A549 (cell line): Measurements from ENCODE around the gene S1PR4.

ENCODE experiments used
- CHD2 ChIP-seq: fragments of 150-350 bp; IDR thresholded peaks from 2 replicates; pipeline ENCODE4 v1.6.1; 2014; ENCODE audit warnings: low read length; ENCODE audit not compliant: partially characterized antibody
- HOXA7 ChIP-seq: fragments of 250-450 bp; sonication (Bioruptor Pico); IDR thresholded peaks from 2 replicates; pipeline ENCODE4 v1.5.0; 2020; ENCODE audit warnings: mild to moderate bottlenecking, moderate library complexity
- PHF8 ChIP-seq: fragments of 200-600 bp; sonication (generic); IDR thresholded peaks from 2 replicates; pipeline ENCODE4 v1.6.1; 2016; ENCODE audit warnings: low read depth, mild to moderate bottlenecking, antibody characterized with exemption, moderate library complexity, borderline replicate concordance
- POLR2A ChIP-seq: IDR thresholded peaks from 2 replicates; pipeline ENCODE4 v1.6.1; 2012; ENCODE audit warnings: mild to moderate bottlenecking, low read length
- TF ChIP-seq, protein P1 (sequence below): fragments of 200-600 bp; sonication (generic); IDR thresholded peaks from 2 replicates; pipeline ENCODE4 v1.6.1; 2016; ENCODE audit warnings: antibody characterized with exemption, mild to moderate bottlenecking, moderate library complexity
- TF ChIP-seq, protein P2 (sequence below): fragments of >200 bp; sonication (Bioruptor Twin); formaldehyde crosslinking; IDR thresholded peaks from 3 replicates; pipeline ENCODE4 v1.5.1; 2016

DNA sequence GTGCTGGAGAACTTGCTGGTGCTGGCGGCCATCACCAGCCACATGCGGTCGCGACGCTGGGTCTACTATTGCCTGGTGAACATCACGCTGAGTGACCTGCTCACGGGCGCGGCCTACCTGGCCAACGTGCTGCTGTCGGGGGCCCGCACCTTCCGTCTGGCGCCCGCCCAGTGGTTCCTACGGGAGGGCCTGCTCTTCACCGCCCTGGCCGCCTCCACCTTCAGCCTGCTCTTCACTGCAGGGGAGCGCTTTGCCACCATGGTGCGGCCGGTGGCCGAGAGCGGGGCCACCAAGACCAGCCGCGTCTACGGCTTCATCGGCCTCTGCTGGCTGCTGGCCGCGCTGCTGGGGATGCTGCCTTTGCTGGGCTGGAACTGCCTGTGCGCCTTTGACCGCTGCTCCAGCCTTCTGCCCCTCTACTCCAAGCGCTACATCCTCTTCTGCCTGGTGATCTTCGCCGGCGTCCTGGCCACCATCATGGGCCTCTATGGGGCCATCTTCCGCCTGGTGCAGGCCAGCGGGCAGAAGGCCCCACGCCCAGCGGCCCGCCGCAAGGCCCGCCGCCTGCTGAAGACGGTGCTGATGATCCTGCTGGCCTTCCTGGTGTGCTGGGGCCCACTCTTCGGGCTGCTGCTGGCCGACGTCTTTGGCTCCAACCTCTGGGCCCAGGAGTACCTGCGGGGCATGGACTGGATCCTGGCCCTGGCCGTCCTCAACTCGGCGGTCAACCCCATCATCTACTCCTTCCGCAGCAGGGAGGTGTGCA is 587 bp downstream of the S1PR4 start:
- TF ChIP-seq HOXA7 (no peak), POLR2A (no peak), CHD2 (no peak), PHF8 (no peak)
- TF ChIP-seq, protein P1, sequence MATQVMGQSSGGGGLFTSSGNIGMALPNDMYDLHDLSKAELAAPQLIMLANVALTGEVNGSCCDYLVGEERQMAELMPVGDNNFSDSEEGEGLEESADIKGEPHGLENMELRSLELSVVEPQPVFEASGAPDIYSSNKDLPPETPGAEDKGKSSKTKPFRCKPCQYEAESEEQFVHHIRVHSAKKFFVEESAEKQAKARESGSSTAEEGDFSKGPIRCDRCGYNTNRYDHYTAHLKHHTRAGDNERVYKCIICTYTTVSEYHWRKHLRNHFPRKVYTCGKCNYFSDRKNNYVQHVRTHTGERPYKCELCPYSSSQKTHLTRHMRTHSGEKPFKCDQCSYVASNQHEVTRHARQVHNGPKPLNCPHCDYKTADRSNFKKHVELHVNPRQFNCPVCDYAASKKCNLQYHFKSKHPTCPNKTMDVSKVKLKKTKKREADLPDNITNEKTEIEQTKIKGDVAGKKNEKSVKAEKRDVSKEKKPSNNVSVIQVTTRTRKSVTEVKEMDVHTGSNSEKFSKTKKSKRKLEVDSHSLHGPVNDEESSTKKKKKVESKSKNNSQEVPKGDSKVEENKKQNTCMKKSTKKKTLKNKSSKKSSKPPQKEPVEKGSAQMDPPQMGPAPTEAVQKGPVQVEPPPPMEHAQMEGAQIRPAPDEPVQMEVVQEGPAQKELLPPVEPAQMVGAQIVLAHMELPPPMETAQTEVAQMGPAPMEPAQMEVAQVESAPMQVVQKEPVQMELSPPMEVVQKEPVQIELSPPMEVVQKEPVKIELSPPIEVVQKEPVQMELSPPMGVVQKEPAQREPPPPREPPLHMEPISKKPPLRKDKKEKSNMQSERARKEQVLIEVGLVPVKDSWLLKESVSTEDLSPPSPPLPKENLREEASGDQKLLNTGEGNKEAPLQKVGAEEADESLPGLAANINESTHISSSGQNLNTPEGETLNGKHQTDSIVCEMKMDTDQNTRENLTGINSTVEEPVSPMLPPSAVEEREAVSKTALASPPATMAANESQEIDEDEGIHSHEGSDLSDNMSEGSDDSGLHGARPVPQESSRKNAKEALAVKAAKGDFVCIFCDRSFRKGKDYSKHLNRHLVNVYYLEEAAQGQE, result no peak
- TF ChIP-seq, protein P2, sequence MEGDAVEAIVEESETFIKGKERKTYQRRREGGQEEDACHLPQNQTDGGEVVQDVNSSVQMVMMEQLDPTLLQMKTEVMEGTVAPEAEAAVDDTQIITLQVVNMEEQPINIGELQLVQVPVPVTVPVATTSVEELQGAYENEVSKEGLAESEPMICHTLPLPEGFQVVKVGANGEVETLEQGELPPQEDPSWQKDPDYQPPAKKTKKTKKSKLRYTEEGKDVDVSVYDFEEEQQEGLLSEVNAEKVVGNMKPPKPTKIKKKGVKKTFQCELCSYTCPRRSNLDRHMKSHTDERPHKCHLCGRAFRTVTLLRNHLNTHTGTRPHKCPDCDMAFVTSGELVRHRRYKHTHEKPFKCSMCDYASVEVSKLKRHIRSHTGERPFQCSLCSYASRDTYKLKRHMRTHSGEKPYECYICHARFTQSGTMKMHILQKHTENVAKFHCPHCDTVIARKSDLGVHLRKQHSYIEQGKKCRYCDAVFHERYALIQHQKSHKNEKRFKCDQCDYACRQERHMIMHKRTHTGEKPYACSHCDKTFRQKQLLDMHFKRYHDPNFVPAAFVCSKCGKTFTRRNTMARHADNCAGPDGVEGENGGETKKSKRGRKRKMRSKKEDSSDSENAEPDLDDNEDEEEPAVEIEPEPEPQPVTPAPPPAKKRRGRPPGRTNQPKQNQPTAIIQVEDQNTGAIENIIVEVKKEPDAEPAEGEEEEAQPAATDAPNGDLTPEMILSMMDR, result no peak
